Stimulated activated CD4-positive, alpha-beta T cell treated with anti-CD3 and anti-CD28 coated beads, Interleukin-1b, Interleukin-23, amount 100 ng/mL, for 4 hours (primary cell): ENCODE measurements around the gene AMER2.

Source experiments
- DNase-seq, 2 donors: peaks; one replicate each; pipeline ENCODE4 v3.0.0-alpha.2; 2020; ENCODE audit warnings: low read depth in 2 of 2

Gene AMER2, protein sequence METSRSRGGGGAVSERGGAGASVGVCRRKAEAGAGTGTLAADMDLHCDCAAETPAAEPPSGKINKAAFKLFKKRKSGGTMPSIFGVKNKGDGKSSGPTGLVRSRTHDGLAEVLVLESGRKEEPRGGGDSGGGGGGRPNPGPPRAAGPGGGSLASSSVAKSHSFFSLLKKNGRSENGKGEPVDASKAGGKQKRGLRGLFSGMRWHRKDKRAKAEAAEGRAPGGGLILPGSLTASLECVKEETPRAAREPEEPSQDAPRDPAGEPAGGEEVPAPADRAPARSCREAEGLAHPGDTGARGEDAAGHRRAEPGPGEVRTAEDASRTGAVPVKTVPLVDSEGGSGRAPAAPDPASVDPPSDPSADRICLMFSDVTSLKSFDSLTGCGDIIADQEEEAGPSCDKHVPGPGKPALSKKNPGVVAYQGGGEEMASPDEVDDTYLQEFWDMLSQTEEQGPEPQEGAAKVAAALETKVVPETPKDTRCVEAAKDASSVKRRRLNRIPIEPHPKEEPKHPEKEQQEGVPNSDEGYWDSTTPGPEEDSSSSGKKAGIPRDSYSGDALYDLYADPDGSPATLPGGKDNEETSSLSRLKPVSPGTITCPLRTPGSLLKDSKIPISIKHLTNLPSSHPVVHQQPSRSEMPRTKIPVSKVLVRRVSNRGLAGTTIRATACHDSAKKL

DNA sequence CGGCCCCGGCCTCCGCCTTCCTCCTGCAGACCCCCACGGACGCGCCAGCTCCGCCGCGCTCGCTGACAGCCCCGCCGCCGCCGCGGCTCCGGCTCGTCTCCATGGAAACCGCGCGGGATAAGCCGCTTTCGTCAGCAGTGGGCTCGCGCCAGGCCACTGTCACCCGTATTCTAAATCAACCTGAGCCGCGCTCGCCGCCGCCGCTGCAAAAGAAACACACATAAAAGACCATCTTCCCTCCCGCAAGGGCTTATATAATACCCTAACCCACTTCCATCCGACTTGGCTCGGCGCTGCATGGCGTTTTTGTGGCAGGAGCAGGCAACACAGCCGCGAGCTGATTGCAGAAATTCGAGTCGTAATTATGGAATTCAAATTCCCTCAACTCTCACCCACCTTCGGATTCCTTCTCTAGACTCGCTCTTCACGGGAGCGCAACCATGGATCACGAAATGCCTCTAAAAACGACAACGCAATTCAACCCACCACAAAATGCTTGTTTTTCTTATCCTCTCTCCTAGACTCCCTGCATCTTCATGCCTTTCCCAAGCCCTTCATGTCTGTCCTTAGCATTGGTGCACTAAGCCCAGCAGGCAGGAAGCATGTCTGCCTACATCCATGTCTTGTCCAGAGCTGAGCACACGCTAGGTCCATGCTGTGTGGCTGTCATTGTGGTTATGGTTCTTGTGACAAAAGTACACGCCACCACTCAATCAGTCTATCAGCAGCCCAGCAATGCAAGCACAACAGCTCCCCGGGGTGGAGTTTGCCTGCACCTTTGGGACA is at the start of gene AMER2:
TSS of gene AMER2 (minus strand) at position 772 of the 786 bp plus-strand sequence. CDS start at position 103, 669 bp downstream.
- DNase-seq, result no peak

DNA sequence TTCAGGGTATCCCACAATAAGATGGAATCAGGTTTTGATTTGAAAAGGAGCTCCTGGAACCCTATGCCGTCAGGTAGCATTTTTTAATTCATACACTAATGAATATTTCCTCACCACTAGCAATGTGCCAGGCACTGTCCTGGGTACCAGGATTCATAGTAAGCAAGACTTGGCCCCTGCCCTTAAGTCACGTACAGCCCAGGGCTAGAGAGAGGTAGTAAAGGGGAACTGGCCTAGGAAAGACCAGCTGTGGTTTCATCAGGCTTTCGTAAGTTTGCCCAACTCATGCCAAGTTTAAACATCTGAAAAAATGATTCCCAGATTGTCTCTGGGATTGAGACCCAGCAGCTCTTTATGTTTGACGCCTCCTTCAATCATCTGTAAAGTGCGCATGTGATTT is 45.9 kb upstream of the AMER2 start:
- no peak for DNase-seq

DNA sequence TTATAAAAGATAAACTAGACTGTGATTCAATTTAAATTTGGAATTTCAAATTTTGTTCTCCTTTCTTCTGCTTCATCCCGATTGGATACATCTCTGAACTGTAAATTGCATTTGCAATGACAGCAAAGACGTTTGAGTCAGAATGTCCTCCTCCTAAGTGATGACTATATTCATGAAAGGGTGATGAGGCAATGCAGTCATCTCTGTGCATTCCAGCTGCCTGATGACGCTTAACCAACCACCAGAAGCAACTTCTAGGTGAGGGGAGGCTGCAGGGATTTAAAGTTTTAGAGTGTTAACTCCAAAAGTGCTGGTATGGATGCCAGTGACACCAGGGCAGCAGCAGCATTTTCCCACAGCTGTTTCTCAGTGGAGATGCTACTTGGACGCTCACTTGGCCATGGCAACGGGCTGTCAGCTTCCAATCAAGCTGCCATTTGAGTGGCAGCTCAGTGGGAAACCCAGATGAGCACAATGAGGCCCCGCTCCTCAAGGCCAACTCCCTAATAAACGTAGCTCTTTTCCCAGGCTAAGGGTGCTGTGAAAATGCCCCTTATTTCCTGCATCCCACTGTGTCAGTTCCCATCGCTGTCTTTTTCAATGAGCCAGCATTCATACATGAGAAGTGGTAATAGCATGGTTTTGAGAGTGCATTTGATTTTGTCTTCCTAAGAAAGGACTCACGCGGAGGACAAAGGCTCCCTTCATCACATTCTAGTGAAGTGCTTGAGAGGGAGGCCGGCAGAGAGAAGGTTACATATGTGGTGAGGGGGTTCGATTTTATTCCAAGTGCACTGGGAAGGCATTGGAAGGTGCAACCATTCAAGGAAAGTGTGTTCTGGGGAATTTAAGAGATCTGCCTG is 45.2 kb upstream of the AMER2 start:
- no peak for DNase-seq

DNA sequence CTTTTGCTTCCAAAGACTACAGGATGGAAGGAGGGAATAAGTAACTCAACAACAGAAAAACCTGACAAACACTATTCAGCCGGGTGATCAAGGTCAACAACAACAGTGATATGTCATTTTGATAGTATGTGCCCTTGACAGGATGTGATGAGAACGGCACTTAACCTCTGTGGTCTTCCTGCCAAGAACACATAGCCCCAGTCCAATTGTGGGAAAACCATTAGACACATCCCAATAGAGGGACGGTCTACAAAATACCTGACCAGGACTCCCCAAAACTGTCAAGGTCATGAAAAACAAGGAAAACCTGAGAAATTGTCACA is 43.1 kb upstream of the AMER2 start:
- no peak for DNase-seq

DNA sequence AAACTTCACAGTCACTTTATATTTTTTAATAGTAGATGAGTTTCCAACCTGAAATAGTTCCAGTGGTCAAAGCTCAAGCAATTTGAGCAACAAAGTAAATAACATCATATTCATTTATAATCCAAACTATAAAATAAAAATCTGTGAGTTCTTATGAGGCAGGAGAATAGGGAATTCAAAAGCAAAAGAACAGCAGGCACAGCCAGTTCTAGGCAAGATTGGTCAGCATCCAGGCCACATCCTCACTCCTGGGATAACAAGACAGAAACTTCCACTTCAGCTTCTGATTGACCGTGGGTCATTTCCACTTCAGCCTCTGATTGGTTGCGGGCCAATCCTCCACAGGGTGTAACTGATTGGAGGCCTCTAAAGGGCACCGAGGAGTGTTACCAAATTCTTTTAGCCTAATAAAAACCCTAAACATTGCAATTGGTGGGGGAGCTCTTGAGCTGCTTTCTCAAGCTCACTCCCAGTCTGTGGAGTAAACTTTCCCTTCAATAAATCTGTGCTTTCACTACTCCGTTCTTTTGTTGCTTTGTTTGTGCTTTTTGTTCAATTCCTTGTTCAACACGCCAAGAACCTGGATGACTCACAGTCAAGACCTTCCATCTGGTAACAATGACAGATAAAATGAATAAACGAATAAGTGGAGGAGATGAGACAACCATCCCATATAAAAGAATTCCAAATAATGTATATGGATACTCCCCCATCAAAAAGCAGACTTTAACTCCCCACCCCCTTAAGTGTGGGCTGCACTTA is 42.6 kb upstream of the AMER2 start:
- no peak for DNase-seq

DNA sequence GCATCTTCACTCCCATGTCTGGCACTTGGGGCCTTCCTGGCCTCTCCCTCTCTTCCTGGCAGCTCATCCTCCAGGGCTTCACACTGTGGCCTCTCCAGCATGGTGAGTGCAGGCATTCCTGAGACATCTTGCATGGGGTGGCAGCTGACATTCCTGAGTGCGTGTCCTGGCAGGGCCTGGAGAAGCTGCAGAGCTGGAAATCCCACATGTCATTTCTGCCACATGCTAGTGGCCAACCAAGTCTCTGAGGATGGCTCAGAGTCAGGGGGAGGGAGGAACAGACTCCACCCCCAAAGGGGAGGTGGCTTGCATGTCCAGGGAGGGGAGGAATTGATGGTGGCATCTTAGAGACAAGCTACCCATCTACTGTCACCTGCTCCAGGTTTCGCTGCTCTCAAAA is 41.6 kb upstream of the AMER2 start:
- no peak for DNase-seq

DNA sequence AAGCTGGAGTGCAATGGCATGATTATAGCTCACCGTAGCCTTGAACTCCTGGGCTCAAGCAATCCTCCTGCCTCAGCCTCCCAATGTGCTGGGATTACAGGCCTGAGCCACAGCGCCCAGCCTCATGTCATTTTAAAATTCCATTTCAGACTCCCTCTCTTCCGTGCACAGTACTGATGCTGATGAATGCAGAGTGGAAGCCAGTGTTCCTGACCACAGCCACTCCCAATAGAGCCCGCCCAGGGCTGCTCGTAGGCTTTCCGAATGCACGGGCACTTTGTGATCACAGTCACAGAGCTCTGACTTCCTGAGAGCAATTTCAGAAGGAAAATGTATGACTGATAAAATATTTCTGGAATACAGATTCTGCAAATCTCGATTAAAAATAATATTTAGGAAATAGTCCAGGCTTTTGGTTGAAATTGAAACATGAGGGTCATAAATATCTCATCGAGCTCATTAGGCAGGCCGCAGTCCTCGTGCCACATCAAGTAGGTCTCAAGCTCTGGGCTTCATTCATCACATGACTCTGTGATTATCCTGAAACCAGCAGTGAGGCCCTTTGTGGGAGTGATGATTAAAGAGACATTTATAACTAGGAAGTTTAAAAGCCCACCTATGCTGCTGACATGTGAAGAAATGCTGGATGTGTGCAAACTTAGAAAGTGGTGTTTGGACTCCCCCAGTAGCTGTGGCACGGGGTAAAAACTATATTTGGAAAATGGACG is 38.9 kb upstream of the AMER2 start:
- no peak for DNase-seq

DNA sequence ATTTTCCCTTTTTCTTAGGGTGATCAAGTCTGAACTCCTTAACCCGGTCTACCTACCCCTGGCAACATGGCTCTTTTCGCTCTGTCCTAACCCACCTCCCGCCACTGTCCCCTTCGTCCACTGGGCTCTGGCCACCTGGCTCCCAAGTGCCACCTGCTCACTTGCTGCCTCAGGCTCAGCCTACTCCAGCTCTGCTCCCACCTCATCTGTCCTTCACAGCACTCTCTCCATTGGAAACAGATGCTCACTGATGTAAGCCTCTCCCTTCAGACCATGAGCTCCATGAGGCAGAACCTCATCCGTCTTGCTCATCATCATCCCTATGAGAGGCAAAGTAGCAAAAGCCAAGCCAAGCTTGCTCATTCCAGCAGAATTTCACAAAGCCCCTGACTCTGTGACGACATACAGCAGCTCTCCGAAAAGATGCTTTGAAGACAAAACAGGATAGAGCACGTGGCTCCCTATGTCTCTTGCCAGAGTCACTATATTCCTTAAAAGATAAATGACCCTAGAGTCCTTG is 35.3 kb upstream of the AMER2 start:
- no peak for DNase-seq

DNA sequence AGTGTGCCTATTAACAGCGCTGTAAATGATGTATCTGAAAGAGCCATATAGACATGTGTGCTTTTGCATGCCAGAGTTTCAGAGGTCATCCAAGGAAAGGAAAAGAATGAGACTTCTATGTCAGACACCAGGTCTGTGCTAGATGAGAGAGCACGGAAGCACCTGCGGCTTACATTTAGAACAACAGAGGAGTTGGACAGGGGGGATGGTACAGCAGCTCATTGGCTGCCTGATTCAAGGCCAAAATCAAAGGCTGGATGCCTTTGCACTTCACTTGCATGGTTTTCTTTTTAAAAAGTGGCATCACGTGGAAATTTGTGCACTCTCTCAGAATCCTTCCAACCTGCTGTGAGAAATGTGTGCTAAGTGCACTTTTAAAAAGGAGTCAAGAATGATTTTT is 32.8 kb upstream of the AMER2 start:
- DNase-seq, result no peak

DNA sequence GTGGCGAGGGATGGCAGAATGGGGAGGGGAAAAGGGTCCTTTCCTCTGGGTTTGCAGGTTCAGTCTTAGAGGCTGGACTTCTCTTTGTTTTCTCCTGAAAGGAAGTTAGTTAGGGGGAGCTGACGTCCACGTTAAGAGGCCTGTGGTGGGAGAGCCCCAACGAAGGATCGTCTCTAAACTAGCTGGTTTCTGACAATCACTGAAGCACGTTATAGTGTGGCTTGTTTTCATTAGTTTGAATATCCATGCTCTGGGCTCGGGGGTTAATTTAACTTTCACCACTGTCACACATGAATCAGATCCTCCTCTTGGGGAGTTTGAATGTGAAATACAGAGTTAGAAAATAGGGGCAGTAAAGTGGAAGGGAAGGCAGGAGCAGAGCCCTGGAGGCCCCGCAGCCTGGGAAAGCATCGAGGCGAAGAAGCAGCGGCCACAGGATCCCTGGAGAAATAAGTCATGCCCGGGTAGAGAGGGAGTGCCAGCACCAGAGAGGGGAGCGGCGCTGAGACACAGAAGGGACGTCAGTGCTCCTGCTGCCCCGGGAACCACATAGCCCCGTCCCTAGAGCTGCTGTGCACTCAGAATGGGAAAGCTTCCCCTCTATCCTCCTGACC is 31.1 kb upstream of the AMER2 start:
- no peak for DNase-seq

DNA sequence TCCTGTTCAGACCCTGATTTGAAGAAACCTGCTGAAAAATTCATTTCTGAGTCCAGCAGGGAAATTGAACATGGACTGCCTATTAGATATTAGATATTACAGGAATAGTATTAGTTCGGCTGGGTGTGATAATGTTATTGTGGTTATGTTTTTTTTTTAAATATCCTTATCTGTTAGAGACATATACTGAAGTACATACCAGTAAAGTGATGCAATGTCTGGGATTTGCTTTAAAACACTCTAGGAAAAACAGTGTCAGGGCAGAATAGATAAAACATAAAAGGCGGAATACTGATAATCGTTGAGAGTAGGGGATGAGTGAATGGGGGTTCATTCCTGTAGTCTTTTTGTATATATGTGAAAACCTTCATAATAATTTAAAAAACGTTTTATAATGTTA is 28.7 kb upstream of the AMER2 start:
- no peak for DNase-seq

DNA sequence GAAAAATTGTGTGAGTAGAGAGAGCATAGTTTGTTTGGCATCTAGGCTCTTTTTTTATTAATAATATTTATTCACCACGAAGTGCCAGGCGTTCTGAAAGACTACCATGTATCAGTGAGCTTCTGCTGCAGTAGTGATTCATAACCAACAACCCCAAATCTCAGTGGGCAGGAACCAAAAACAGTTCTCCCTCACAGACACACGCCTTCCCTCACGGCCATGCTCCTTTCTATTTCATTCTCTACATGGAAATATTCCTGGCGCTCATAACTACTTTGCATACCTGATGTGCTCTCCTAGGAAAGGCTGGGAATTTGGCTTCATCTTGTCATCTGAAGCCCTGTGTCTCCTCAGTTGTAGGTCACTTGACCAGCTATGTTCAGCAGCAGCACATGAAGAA is 26.6 kb upstream of the AMER2 start:
- no peak for DNase-seq

DNA sequence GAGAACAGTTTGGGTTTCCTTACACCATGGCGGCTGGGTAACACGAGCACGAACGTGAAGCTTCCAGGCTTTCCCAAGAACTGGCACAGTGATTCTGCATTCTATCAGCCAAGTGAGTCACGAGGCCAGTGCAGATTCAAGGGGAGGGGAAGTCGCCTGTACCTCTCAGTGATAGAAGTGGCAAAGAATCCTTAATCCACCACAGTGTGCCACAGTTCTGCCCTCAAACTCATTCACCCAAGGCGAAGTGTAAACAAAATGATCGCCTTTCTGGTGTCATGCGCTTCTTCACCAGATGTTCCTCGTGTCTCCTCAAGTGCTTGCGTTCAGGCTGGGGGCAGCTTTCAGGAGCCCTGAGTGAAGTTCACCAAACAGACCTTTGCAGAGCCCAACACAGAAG is 24.9 kb upstream of the AMER2 start:
- DNase-seq, result no peak

DNA sequence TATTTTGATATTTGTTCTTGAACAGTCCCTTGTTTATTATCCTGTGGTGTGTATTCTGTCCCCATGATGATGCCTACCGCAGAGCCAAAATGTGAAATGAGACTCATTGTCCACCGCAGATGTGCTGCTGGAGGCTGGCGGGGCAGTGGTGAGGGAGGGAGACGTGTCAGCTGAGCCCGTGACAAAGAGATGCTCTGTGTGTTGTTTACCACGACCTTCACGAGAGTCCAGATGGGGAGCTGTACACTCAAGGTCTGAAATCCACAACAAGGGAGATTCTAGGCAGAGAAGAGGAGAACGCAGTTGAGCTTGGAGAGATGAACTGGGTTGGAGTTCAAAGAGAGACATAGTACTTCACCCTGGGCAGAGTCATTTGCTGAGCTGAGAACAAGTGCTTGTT is 20.8 kb upstream of the AMER2 start:
- no peak for DNase-seq

DNA sequence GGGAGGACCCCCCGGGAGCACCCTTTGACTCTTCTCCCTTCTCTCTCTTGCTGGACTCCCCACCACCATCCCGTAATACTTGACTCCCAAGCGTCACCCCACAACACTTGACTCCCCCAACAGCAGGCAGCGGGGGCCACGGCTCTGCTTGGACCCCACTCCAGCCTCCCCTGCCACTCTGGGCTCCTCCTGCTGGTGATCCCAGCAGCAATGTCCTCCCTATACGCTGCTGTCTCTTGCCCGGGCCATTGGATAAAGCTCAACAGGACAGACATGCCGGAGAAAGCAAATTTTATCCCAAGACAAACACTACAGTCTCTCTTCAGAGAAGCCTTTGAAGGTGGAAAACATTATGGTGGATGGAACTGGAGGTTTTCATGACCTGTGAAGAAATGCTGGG is 20.4 kb upstream of the AMER2 start:
- no peak for DNase-seq

DNA sequence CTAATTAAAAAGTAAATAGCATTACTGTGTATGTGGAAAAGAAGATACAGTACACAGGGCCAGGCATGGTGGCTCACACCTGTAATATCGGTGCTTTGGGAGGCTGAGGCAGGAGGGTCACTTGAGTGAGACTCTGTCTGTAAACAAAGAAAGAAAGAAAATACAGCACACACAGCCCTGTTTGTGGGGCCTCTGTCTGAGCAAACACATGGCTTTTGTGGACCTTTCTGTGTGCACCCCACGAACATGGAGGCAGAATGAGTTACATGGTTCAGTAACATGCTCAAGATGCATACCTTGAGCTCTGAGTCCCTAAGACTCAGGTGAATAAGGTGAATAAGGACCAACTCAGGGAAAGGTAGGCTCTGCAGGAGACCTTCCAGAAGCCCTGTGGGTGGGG is 20.0 kb upstream of the AMER2 start:
- DNase-seq, result no peak

DNA sequence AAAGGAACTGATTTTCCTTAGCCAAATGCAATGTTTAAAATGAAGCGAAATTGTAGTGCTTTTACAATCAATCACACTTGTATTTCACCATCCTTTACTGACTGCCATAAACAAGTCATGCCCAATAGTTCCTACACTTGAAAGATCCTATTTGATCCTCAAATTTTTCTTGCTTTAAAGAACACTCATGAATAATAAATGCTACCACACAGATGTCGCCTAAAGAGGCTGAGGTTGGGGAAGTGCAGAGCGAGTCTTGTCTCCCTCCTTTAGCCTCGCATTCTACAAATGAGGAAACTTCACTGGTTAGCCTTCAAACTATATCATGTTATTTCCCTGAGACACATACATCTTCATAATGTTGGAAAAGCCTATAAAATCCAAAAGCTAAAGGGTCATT is 18.7 kb upstream of the AMER2 start:
- DNase-seq, result no peak

DNA sequence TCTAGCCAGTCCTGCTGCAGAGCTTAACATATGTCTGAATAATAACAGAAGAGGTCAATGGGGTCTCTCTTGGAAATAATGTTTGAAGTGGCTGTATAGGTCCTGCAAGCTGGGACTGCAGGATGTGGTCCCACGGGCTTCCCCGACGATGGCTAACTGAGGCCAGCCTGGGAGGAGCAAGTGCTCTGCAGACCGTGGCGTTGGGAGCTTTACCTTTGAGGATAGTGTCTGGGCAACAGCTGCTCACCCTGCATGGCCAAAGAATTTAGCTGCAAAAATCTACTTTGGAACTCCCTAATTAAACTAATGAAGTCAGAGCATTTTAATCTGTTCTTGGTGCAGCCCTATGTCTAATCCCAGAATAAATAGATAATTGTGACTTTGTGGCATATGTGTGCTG is 18.2 kb upstream of the AMER2 start:
- no peak for DNase-seq

DNA sequence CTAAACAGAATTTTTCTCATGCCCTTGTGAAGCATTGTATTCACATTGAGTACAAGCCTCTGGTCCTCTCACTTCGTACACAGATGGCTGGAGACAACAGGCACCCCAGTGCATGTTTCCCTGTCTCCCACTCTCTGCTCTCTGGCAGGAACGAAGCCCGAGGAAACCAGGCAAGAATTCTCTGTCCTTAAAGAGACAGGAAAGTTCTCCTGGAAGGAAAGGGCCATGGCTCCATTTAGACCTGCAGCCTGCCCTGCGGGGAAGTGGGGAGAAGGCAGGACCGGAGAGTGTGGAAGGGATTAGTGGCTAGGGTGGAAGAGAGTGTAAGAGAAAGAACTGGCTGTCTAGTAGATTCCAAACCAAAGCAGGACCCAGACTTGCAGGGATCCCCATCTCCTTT is 15.5 kb upstream of the AMER2 start:
- DNase-seq, result no peak

DNA sequence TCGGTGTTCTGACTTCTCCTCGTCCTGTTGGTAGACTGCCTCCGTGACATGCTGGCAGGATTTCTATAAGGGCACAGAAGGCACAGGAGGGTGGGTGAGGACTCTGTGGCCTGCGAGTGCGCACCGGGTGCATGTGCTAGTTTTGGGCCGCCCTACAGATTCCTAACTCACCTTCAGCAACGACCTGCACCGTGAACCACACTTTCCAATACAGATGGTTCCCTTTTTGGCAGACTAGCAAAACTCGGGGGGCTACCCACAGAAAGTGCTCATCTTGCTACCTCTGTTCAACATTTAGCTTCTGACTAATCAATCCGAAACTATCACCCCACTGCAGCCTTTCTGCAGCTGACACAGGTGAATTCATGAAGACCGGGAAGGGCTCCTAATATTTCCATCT is 14.1 kb upstream of the AMER2 start:
- no peak for DNase-seq
